ENCODE results near the gene FGF14. TPM values are rescaled to one million over a fixed set of nuclear protein-coding genes. Genes with fewer than 3 reads are reported as not detected.
"Not testable (repeated sequence)": the region's sequence is repeated elsewhere in the genome, so short reads cannot be mapped to it uniquely, and the experiment has no call there.

FGF14 gene
- total RNA-seq, 1 experiment from 2014 or later: under 0.01 TPM

- DNase-seq (ENCODE audit: low spot score): peak; percentile 45
These were observed 206.0 kb downstream of the FGF14 start for GRCh38 chr13:102195566-102196462.

GRCh38 chr13:102192858-102193257 lies 209.0 kb downstream of the FGF14 start:
- DNase-seq (ENCODE audit: low spot score): no peak

DNA sequence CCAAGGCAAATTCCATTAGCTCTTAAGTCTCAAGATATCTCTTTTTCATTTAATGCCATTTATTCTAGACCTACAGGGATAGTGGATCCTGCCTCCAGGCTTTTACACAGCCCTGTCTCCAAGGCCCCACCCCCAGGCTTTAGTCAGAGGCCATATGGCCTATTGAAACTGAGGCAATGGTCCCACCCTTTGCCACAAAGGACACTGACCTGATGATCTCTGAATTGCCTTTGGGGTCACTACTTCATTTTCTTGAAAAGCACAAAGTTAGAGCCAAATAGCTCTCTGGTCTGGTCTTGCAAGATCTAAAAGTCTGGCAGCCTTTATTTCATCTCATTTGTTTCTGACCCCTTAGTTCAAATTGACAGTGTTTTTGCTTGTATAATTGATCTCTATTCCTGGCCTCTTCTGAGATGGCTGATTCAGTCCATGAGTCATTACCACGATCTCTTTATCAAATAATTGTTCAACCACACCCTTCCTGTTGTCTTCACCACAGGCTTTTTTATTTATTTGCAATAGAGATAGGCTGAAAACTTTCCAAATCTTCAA lies 209.8 kb downstream of the FGF14 start:
- peak; percentile 90 for DNase-seq (ENCODE audit: low spot score)

DNA sequence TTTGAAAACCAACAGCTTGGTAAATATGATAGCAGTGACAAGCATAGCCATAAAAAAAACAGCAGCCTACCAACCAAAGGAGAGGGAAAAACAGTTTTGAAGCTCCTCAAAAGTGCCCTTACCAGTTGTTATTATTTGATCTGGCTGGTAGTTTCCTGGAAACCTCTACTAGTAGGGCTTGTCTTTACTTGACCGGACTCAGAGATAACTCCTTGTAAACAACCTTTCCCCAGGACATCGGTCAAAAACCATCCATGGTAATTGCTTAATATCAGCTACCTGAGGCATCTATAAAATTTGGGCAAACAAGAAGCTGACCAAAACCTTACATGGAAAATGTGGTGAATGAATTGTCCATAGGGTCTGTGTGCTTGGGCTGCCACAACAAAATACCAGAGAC lies 210.9 kb downstream of the FGF14 start:
- no peak for DNase-seq (ENCODE audit: low spot score)

DNA sequence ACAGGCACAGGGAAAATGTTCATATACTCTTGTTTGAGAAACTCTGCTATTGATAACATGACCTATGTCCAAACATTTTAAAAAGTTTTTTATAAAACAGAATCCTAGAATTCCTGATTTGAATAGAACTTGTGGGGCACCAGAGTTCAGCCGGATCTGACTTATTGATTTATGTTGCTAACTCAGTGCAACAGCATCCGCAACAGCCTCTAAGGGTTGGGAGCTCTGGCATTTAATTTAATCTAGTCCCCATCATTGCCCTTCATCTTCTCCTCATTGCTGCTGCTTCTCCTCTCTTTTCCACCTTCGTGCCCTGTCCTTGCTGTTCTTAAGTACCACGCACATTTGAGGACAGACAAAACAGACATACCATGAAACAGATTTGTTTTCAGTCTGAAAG lies 214.5 kb downstream of the FGF14 start:
- DNase-seq (ENCODE audit: low spot score): no peak

DNA sequence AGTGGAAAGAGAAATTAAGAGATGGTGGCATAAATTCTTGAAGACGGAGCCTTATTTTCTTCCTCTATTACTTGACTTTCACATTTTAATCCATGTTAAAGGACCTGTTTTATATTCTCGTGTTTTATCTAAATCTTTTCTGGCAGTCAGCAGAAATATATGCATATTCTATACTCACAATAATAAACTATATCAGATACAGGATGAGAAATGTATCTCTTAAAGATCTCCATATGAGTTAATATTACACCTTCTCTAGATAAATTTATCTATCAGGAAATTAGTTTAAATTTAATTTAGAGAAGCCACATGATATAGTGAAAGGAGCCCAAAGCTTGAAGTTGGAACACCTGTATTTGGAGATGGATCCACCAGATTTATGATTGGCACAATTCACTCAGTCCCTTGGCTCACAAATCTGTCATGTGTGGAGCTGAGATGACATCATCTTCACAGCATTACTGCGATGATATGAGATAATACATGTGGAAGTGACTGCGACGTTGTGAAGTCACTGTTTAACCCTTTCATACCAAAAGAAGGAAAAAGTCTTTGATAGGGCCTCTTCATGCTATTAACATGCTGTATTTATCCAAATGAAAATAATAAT lies 216.4 kb downstream of the FGF14 start:
- no peak for DNase-seq (ENCODE audit: low spot score)

- DNase-seq (ENCODE audit: low spot score): no peak
These were observed 218.2 kb downstream of the FGF14 start for GRCh38 chr13:102183509-102184182.

- DNase-seq (ENCODE audit: low spot score): no peak
These were observed 219.7 kb downstream of the FGF14 start for GRCh38 chr13:102182170-102182569.

GRCh38 chr13:102177431-102177830 lies 224.4 kb downstream of the FGF14 start:
- DNase-seq (ENCODE audit: low spot score): no peak

GRCh38 chr13:102176846-102177245 lies 225.0 kb downstream of the FGF14 start:
- DNase-seq (ENCODE audit: low spot score): no peak

DNA sequence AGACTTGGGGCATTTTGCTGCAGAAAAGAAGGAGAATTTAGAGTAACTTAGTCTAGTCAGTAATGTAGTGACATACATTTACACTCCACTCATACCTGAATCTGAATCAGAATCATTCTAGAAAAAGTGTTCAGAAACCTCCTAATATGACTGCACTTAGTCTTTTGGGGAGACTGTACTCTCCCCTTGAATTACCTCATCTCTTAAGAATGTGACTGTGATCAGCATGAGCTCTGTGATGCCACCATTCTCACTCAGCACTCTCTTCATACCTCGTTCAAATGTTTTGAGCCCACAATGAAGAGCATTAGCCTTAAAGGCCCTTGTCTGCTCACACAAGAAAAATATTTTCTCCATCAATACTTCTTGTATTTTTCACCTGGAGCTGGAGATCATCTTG lies 229.4 kb downstream of the FGF14 start:
- no peak for DNase-seq (ENCODE audit: low spot score)

DNA sequence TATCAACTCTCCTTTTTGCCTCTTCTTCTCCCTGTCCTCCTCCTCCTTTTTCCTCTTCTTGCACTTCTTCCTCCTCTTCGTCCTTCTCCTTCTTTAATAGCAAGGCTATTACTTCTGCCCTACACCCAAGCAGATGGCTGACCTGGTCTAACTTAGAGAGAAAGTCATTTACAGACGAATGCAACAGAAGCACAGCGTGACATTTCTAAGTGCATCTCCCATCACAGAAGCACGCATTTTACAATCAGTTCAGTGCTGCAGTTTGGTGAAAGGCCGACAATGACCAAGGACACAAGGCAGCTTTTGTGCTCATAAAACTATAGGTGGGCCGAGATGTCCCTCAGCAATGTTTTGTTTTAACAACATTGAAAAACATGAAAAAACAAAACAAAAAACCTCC lies 231.5 kb downstream of the FGF14 start:
- DNase-seq (ENCODE audit: low spot score): no peak

DNA sequence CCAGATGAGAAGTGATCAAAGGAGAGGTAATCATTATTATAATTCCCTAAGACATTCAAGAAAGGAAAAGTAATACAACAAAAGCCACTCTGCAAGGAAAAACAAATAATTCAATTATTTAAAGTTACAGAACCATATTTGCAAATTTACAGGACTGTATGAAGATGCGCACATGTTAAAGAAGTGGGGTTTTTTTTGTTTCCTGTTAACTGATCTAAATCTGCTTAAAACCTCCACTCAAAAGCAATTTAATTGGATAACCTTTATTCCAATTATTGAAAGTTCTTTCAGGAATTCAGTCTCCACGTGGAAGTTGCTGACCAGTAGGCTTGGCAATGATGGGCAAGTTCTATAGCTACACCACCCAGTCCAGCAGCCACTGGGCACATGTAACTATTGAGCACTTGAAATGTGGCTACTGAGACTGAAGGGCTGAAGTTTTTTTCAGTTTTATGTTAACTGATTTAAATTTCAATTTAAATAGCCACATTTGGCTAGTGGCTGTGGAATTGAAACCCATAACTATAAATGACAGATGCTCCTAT lies 232.3 kb downstream of the FGF14 start:
- DNase-seq (ENCODE audit: low spot score): no peak

DNA sequence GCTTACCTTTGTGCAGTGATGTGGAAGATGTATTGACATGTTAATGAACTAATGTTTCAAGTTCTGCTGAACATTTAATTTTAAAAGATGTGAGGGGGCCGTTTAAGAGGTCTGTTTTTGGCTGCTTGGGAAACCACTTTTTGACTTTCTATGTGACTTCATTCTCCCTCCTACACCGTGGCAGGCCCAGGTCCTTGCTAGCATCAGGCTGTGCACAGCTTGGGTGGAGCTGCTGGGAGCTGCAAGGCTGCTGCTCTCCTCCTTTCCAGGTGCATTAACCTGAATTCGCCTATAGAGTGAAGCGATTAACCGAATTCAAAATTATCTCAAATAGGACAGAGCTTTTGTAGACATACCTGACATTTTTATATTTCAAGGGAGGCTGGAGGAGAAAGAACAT lies 249.1 kb downstream of the FGF14 start:
- no peak for DNase-seq (ENCODE audit: low spot score)

DNA sequence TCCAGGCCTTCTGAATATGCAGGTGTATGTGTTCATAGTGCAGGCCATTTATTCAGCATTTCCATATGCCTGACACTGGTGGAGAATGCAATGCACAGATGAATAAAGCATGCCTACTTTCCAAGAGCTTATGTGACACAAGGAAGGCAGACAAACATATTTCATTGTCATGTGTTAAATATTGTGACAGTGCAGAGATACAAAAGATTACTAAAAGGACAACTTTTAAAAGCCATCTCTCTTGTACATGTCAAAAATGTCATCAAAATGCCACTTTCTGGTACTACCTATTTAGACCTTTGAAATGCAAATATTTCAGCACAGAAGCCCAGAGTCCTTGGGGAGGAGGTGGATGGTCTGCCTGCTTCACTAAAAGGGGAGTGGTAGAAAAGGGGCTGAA lies 254.5 kb downstream of the FGF14 start:
- DNase-seq (ENCODE audit: low spot score): no peak

GRCh38 chr13:102145750-102146149 lies 256.1 kb downstream of the FGF14 start:
- DNase-seq (ENCODE audit: low spot score): no peak

GRCh38 chr13:102142473-102142826 lies 259.4 kb downstream of the FGF14 start:
- no peak for DNase-seq (ENCODE audit: low spot score)

DNA sequence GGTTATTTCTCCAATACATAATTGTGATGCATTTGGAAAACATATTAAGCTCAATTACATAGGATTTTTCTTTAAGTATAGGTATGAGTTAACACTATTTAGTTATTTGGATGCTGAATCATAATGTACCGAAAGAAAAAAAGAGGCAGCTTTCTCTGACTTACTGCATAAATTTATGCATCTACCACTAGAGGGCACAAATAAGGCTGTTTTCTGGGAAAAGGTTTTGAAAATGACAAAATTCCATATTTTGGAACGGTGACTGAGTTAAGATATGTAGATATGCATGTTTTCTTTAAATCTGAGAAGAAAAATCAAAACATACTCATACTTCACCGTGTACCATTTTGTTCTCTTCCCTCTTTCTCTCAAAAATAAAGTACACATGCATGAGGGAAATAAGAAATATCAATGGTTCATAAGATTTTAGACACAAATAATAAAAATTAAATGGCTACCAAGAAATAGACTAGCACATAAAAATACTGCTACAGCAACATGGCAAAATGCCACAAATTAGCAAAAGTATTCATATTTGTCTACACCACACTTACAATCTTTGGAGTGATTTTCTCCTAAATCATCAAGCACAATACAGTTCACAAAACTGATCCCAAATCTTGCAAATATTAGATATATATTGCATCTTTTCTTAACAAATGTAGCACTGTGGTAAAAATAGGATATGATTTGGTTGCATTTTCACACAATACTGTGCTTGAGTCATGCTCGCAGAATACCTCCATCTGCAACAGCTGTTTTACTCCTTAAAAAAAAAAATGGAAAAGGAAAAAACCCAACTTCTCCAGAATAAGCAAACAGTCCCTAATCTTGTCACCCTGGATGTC lies 260.0 kb downstream of the FGF14 start:
- peak; percentile 18 for DNase-seq (ENCODE audit: low spot score)

DNA sequence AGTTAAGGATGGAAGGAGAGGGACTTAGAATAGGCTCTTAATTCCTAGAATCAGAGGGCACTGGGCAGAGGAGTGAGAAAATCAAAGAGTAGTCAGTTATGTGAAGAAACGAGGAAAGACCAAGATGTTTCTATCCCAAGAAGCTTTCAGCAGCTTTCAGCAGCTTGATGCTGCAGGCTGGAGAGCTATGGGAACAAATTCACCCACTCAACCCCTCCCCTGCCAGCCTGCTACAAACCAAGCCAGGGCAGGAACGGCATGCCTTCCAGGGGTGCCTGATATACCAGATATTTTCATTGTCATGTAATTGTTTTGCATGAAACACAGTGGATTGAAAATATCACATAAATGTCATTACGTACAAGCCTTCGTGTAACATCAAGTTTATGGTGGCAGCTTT lies 262.2 kb downstream of the FGF14 start:
- no peak for DNase-seq (ENCODE audit: low spot score)

- no peak for DNase-seq (ENCODE audit: low spot score)
These were observed 263.1 kb downstream of the FGF14 start for GRCh38 chr13:102138635-102139190.

GRCh38 chr13:102137904-102138303 lies 263.9 kb downstream of the FGF14 start:
- not testable (repeated sequence) for DNase-seq (ENCODE audit: low spot score)
